Activated B cell treated with CpG ODN at 0.5 μM for 24 hours (primary cell): ENCODE data around the gene SYCE3. TPM values are rescaled to one million over a fixed set of nuclear protein-coding genes. Genes with fewer than 3 reads are reported as not detected.
A peak's percentile ranks its signal among the peaks of the same experiment; 100 is the strongest.
"Not testable (repeated sequence)": the region's sequence is repeated elsewhere in the genome, so short reads cannot be mapped to it uniquely, and the experiment has no call there.

Experiments
- ATAC-seq: fragments of 200-7000 bp; cut with Tn5 transposase; one replicate; pipeline ENCODE4 v1.10.0; 2021; ENCODE audit warnings: low read depth, mild to moderate bottlenecking, moderate library complexity
- CTCF ChIA-PET: fragments of 350-600 bp; sonication (Branson Sonifier 250); formaldehyde crosslinking; loops from one replicate; lab custom pipeline; 2021; ENCODE audit warnings: antibody characterized with exemption; lab: Charles Lee
- POLR2A ChIA-PET: fragments of 350-600 bp; sonication (Branson Sonifier 250); formaldehyde crosslinking; loops from one replicate; lab custom pipeline; 2021; ENCODE audit warnings: antibody characterized with exemption; lab: Charles Lee
- DNase-seq: peaks from one replicate; pipeline ENCODE4 v3.0.0; 2022
- H3K27ac Mint-ChIP-seq: one replicate; pipeline ENCODE4 v1.8.0; 2020; ENCODE audit warnings: mixed read lengths
- H3K27me3 Mint-ChIP-seq: one replicate; pipeline ENCODE4 v1.8.0; 2021; ENCODE audit warnings: mixed read lengths
- H3K36me3 Mint-ChIP-seq: one replicate; pipeline ENCODE4 v1.8.0; 2021; ENCODE audit warnings: low read depth, mixed read lengths
- H3K4me1 Mint-ChIP-seq: one replicate; pipeline ENCODE4 v1.8.0; 2021; ENCODE audit warnings: mixed read lengths
- H3K4me3 Mint-ChIP-seq: one replicate; pipeline ENCODE4 v1.8.0; 2020; ENCODE audit warnings: mild to moderate bottlenecking, mixed read lengths
- H3K9me3 Mint-ChIP-seq: one replicate; pipeline ENCODE4 v1.8.0; 2020; ENCODE audit warnings: mixed read lengths
- CTCF ChIP-seq: fragments of 200-600 bp; IDR thresholded peaks from one replicate; pipeline ENCODE4 v1.8.0; 2022; ENCODE audit warnings: antibody characterized with exemption, mild to moderate bottlenecking
- intact Hi-C: fragments of 100-400 bp; cut with micrococcal nuclease; formaldehyde crosslinking; loops from one replicate; pipeline ENCODE4 v1.15.1; 2024
- total RNA-seq: library from RNA; stranded (reverse); gene quantifications from 2 replicates; pipeline ENCODE4 v1.2.3, GENCODE V29; 2022

The SYCE3 gene
- total RNA-seq, 1 donor from 2014 or later: not detected

- DNase-seq (no peak), ATAC-seq (no peak)
- ChIA-PET POLR2A (interaction anchor here (0.7 to 16.7 kb wide), 2 partner anchors 8 to 180 kb away, joined by 5 to 946 read pairs; partner anchors contain the start of genes SCO2 and TYMP), CTCF (no interaction called here)
- peaks cover 82% of the 10 kb centered on the region for H3K4me1 Mint-ChIP-seq
- intact Hi-C loops: loop anchor here (2.0 kb wide), 1 partner anchor 347 kb away; no protein-coding TSS in a partner anchor
- no peak for TF ChIP-seq CTCF
- H3K36me3 Mint-ChIP-seq: peaks cover 10% of the 10 kb centered on the region
- peaks cover 2% of the 10 kb centered on the region for H3K9me3 Mint-ChIP-seq
- no peaks in the 10 kb centered on the region for H3K27me3 Mint-ChIP-seq
- H3K4me3 Mint-ChIP-seq: peak overlapping the region; percentile 13
- H3K27ac Mint-ChIP-seq: peak overlapping the region; percentile 91
Measured at GRCh38 chr22:50537765-50538164, 25.0 kb downstream of the SYCE3 start.

GRCh38 chr22:50536226-50536625, 26.5 kb downstream of the SYCE3 start:
- ATAC-seq (no peak), DNase-seq (no peak)
- CTCF ChIA-PET: interaction anchor here (1.0 kb wide), 1 partner anchor 10 kb away, joined by 4 read pairs; no protein-coding TSS in a partner anchor
- Mint-ChIP-seq H3K4me3 (no peak overlapping the region), H3K4me1 (peaks cover 71% of the 10 kb centered on the region), H3K27me3 (no peaks in the 10 kb centered on the region), H3K36me3 (peaks cover 3% of the 10 kb centered on the region), H3K27ac (peak overlapping the region; percentile 59), H3K9me3 (no peaks in the 10 kb centered on the region)
- intact Hi-C loops: no loop called here
- no peak for TF ChIP-seq CTCF
- POLR2A ChIA-PET: interaction anchor here (0.7 to 13.6 kb wide), 3 partner anchors 9 to 576 kb away, joined by 6 to 946 read pairs (median 52); partner anchors contain the start of genes KLHDC7B and SCO2

GRCh38 chr22:50535113-50535512, 27.6 kb downstream of the SYCE3 start:
- Mint-ChIP-seq H3K36me3 (peaks cover 4% of the 10 kb centered on the region), H3K4me3 (peak overlapping the region; percentile 63), H3K9me3 (no peaks in the 10 kb centered on the region), H3K27ac (peak overlapping the region; percentile 99), H3K27me3 (no peaks in the 10 kb centered on the region), H3K4me1 (peaks cover 61% of the 10 kb centered on the region)
- ChIA-PET POLR2A (interaction anchor here (0.6 to 13.6 kb wide), 6 partner anchors 10 to 241 kb away, joined by 3 to 946 read pairs (median 5); partner anchors contain the start of genes KLHDC7B, SCO2 and SYCE3), CTCF (interaction anchor here (1.0 to 1.7 kb wide), 2 partner anchors 9 to 11 kb away, joined by 4 to 6 read pairs; partner anchors contain the start of gene SCO2)
- intact Hi-C loops: no loop called here
- ATAC-seq (no peak), DNase-seq (no peak)
- TF ChIP-seq CTCF: no peak

- ATAC-seq, H3K36me3 Mint-ChIP-seq, H3K27me3 Mint-ChIP-seq, DNase-seq, H3K9me3 Mint-ChIP-seq, intact Hi-C loops: not testable (repeated sequence)
- H3K27ac Mint-ChIP-seq: peak overlapping the region; percentile 99
- CTCF ChIA-PET: interaction anchor here (0.8 to 1.7 kb wide), 2 partner anchors 8 kb away, joined by 3 to 6 read pairs; partner anchors contain the start of gene SCO2
- peak overlapping the region; percentile 66 for H3K4me3 Mint-ChIP-seq
- POLR2A ChIA-PET: interaction anchor here (0.6 to 13.6 kb wide), 8 partner anchors 9 to 361 kb away, joined by 3 to 946 read pairs (median 24); partner anchors contain the start of genes KLHDC7B, SCO2 and SYCE3
- peaks cover 52% of the 10 kb centered on the region for H3K4me1 Mint-ChIP-seq
Measured at GRCh38 chr22:50533856-50534711, 28.6 kb downstream of the SYCE3 start.

GRCh38 chr22:50532824-50533796, 29.6 kb downstream of the SYCE3 start:
- Mint-ChIP-seq H3K4me1 (peaks cover 53% of the 10 kb centered on the region), H3K27me3 (no peaks in the 10 kb centered on the region), H3K27ac (peak overlapping the region; percentile 99), H3K4me3 (peak overlapping the region; percentile 92), H3K9me3 (no peaks in the 10 kb centered on the region), H3K36me3 (peaks cover 7% of the 10 kb centered on the region)
- DNase-seq (no peak), ATAC-seq (no peak)
- TF ChIP-seq CTCF: no peak
- POLR2A ChIA-PET: interaction anchor here (0.5 to 13.6 kb wide), 8 partner anchors 8 to 87 kb away, joined by 3 to 946 read pairs (median 33); partner anchors contain the start of genes CHKB, KLHDC7B, LMF2 and NCAPH2
- CTCF ChIA-PET: interaction anchor here (1.7 kb wide), 1 partner anchor 7 kb away, joined by 6 read pairs; the partner anchor contains the start of gene SCO2
- intact Hi-C loops: no loop called here
